ENCODE measurements around the gene RFX8. TPM values are rescaled to one million over a fixed set of nuclear protein-coding genes. Genes with fewer than 3 reads are reported as not detected.

The RFX8 gene
- total and polyA plus RNA-seq, 2 of the 13 experiments (the other 11 are each of a cell fraction or from before 2014, with no cell fraction given) = not detected

GRCh38 chr2:101398116-101398821 is 76.6 kb downstream of the RFX8 start:
- peaks cover 7 to 77% of the 10 kb centered on the region in 2 experiments; a peak in 4 of 5 replicates for H3K27me3 ChIP-seq (ENCODE audit: control insufficient read depth in 1 of 2, insufficient read depth in 2 of 2, low read length in 2 of 2)
- intact Hi-C loops (cut with micrococcal nuclease; ENCODE audit: unreplicated experiment) (no loop called here), in situ Hi-C loops (cut with HindIII; ENCODE audit: extremely low pct_ligation_motif_present, low pct_unique_long_range_greater_than_20kb) (no loop called here)
- BruUV-seq (replicated peaks) = no TSS peak
- H3K4me3 ChIP-seq (replicated peaks in 1 of 3; ENCODE audit: insufficient read depth in 1 of 3, low read depth in 2 of 3, low read length in 3 of 3) = no peak overlapping the region
- no peaks in the 10 kb centered on the region for H3K79me2 ChIP-seq (ENCODE audit: insufficient read depth, low read length)
- WGBS (ENCODE audit: low lambda C conversion rate) = 25% methylated on average over 10 of the region's 10 CpGs
- ATAC-seq = no peak
- H3K9ac ChIP-seq (ENCODE audit: insufficient read depth, low read depth, low read length) = no peak overlapping the region
- H3K27ac ChIP-seq (ENCODE audit: extremely low read length, insufficient read depth, low read length) = no peak overlapping the region
- H3K4me1 ChIP-seq (ENCODE audit: insufficient read depth, low read length) = no peaks in the 10 kb centered on the region
- TF ChIP-seq ZNF589 (CRISPR knock-in tag; conservative IDR thresholded peaks at IDR 0.05) (no peak), ZNF674 (CRISPR knock-in tag; IDR thresholded peaks at IDR 0.05; ENCODE audit: low read depth) (no peak), ZNF337 (CRISPR knock-in tag; IDR thresholded peaks at IDR 0.05; ENCODE audit: borderline replicate concordance, low read depth) (no peak), ZNF331 (CRISPR knock-in tag; IDR thresholded peaks at IDR 0.05) (no peak), CCDC6 (CRISPR knock-in tag; IDR thresholded peaks at IDR 0.05) (no peak), MLLT10 (CRISPR knock-in tag; IDR thresholded peaks at IDR 0.05) (no peak), ZBTB43 (CRISPR knock-in tag; conservative IDR thresholded peaks at IDR 0.05) (no peak), ZNF580 (CRISPR knock-in tag; IDR thresholded peaks at IDR 0.05; ENCODE audit: borderline replicate concordance, low read depth) (no peak), ZNF230 (CRISPR knock-in tag; IDR thresholded peaks at IDR 0.05) (no peak), RAD21 (CRISPR knock-in tag; IDR thresholded peaks at IDR 0.05) (no peak), YEATS2 (CRISPR knock-in tag; IDR thresholded peaks at IDR 0.05; ENCODE audit: borderline replicate concordance) (no peak), ZNF546 (CRISPR knock-in tag; conservative IDR thresholded peaks at IDR 0.05) (no peak), PLSCR1 (CRISPR knock-in tag; IDR thresholded peaks at IDR 0.05; ENCODE audit: borderline replicate concordance) (no peak), ATF5 (CRISPR knock-in tag; IDR thresholded peaks at IDR 0.05; ENCODE audit: low read depth) (no peak), NFYC (CRISPR knock-in tag; IDR thresholded peaks at IDR 0.05) (no peak), ZNF749 (CRISPR knock-in tag; IDR thresholded peaks at IDR 0.05; ENCODE audit: borderline replicate concordance) (no peak), SOX5 (CRISPR knock-in tag; IDR thresholded peaks at IDR 0.05; ENCODE audit: borderline replicate concordance) (no peak), KDM5A (IDR thresholded peaks at IDR 0.05; ENCODE audit: borderline replicate concordance, low read length) (no peak), FOSL2 (CRISPR knock-in tag; IDR thresholded peaks at IDR 0.05) (no peak), ATF4 (CRISPR knock-in tag; IDR thresholded peaks at IDR 0.05) (no peak)
- CTCF ChIA-PET (ENCODE audit: low intra/inter-chr PET ratio, low total read pairs) = no interaction called here
- H4K20me1 ChIP-seq (ENCODE audit: insufficient read depth, low read length) = no peaks in the 10 kb centered on the region
- no peaks in the 10 kb centered on the region for H3K36me3 ChIP-seq (replicated peaks in 1 of 2; ENCODE audit: control insufficient read depth in 1 of 2, insufficient read depth in 2 of 2, low read length in 2 of 2)
- no peak for DNase-seq (ENCODE audit: low spot score)
- H3K9me3 ChIP-seq (ENCODE audit: low read length) = no peaks in the 10 kb centered on the region
- FAIRE-seq = no peak
- POLR2A ChIA-PET = no interaction called here
- H3K4me2 ChIP-seq (ENCODE audit: low read depth, low read length) = no peak overlapping the region
- no peak overlapping the region for H2AFZ ChIP-seq (ENCODE audit: low read length)
